Measurements from ENCODE around the gene TMEM235.

GRCh38 chr17:78223765-78224164 lies 7.7 kb upstream of the TMEM235 start:
- TF ChIP-seq POLR2AphosphoS5 (IDR thresholded peaks at IDR 0.05; ENCODE audit: low read depth, low read length) (no peak), FOXP2 (optimal IDR thresholded peaks at IDR 0.05; ENCODE audit: borderline replicate concordance, extremely low read depth, extremely low read length, insufficient read depth) (no peak), REST (IDR thresholded peaks at IDR 0.05; ENCODE audit: insufficient read depth in 1 of 2, low read depth in 2 of 2, low read length in 2 of 2) (no peak), SIN3A (IDR thresholded peaks at IDR 0.05; ENCODE audit: borderline replicate concordance, insufficient read depth, low read length) (no peak), TAF1 (IDR thresholded peaks at IDR 0.05; ENCODE audit: borderline replicate concordance, insufficient read depth, low read length) (no peak)
